GM23338 (cell line): Measurements from ENCODE around the gene ASPHD2.

Experiments
- CREB1 ChIP-seq: fragments of 250-450 bp; sonication (Bioruptor Pico); IDR thresholded peaks from 2 replicates; pipeline ENCODE4 v1.5.0; 2020; ENCODE audit warnings: low read depth, mild to moderate bottlenecking, moderate library complexity
- CTCF ChIP-seq, 2 experiments: fragments of 200-600 bp in 1 of 2; sonication (generic) in 1 of 2; conservative IDR thresholded peaks; 2 replicates each; pipeline versions ENCODE4 v1.5.1 to v1.6.1; 2016 to 2017; ENCODE audit warnings: antibody characterized with exemption in 2 of 2, low read depth in 2 of 2, mild to moderate bottlenecking in 2 of 2, moderate library complexity in 1 of 2
- ETS1 ChIP-seq: IDR thresholded peaks from 2 replicates; pipeline ENCODE4 v1.6.1; 2016; ENCODE audit warnings: antibody characterized with exemption
- EZH2 ChIP-seq: fragments of 200-600 bp; sonication (generic); IDR thresholded peaks from one replicate; pipeline ENCODE4 v1.8.0; 2017; ENCODE audit warnings: antibody characterized with exemption, mild to moderate bottlenecking, low read depth; ENCODE audit not compliant: unreplicated experiment
- EZH2phosphoT487 ChIP-seq: fragments of 200-600 bp; sonication (generic); IDR thresholded peaks from one replicate; pipeline ENCODE4 v1.8.1; 2018; ENCODE audit warnings: antibody characterized with exemption; ENCODE audit not compliant: unreplicated experiment
- JUNB ChIP-seq: IDR thresholded peaks from one replicate; pipeline ENCODE4 v1.6.1; 2016; ENCODE audit warnings: antibody characterized with exemption; ENCODE audit not compliant: unreplicated experiment
- NANOG ChIP-seq: IDR thresholded peaks from 2 replicates; pipeline ENCODE4 v1.6.1; 2016; ENCODE audit warnings: antibody characterized with exemption, borderline replicate concordance
- POLR2AphosphoS5 ChIP-seq: IDR thresholded peaks from 2 replicates; pipeline ENCODE4 v1.6.1; 2016; ENCODE audit warnings: antibody characterized with exemption, low read depth
- REST ChIP-seq: IDR thresholded peaks from one replicate; pipeline ENCODE4 v1.6.1; 2018; ENCODE audit warnings: antibody characterized with exemption; ENCODE audit not compliant: unreplicated experiment
- STAT1 ChIP-seq: IDR thresholded peaks from one replicate; pipeline ENCODE4 v1.6.1; 2016; ENCODE audit warnings: antibody characterized with exemption; ENCODE audit not compliant: unreplicated experiment
- ZNF114 ChIP-seq: fragments of 250-450 bp; sonication (Bioruptor Pico); IDR thresholded peaks from 2 replicates; pipeline ENCODE4 v1.5.0; 2020; ENCODE audit warnings: mild to moderate bottlenecking, moderate library complexity
- ZNF331 ChIP-seq: fragments of 250-450 bp; sonication (Bioruptor Pico); IDR thresholded peaks from 2 replicates; pipeline ENCODE4 v1.5.0; 2020; ENCODE audit warnings: low read depth, mild to moderate bottlenecking, moderate library complexity

DNA sequence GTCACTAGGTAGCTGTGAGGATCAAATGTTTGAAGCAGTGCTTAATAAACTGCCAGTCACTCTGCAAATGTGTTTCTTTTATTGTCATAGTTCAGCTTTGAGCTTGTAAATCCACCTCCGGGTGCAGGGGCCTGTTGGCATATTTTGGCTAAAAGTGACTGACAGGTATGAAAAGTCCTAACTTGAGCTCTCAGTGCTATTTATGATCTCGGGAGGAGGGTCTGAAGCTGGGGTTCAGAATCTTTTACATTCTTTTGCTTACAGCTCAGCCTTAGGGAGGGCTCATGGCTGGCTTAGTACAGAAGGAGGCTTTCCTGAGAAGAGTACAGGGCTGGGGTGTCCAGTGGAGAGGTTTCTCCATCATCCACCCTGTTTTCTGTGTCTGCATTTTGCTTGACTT lies 1.5 kb downstream of the ASPHD2 start:
- TF ChIP-seq EZH2phosphoT487, result no peak
- TF ChIP-seq EZH2, result no peak
- TF ChIP-seq CTCF (conservative IDR thresholded peaks at IDR 0.05; ENCODE audit: low read depth in 2 of 2), result no peak
- TF ChIP-seq CREB1, result no peak
- no peak for TF ChIP-seq POLR2AphosphoS5
- TF ChIP-seq ZNF114, result no peak
- no peak for TF ChIP-seq REST
- no peak for TF ChIP-seq JUNB
- no peak for TF ChIP-seq ETS1
- no peak for TF ChIP-seq NANOG
- no peak for TF ChIP-seq ZNF331 (CRISPR knock-in tag)
- TF ChIP-seq STAT1, result no peak
